Smooth muscle cell (in vitro differentiated cells): Measurements from ENCODE around the gene LNX1. TPM values are rescaled to one million over a fixed set of nuclear protein-coding genes. Genes with fewer than 3 reads are reported as not detected.

Source experiments
- DNase-seq: peaks from one replicate; lab custom pipeline; 2025; ENCODE audit not compliant: unreplicated experiment; lab: John Stamatoyannopoulos, UW
- H2AFZ ChIP-seq: fragments of 200-600 bp; sonication (generic); 2 replicates; pipeline ENCODE4 v1.6.0; 2016; ENCODE audit warnings: antibody characterized with exemption, low read depth, mild to moderate bottlenecking
- H3F3A ChIP-seq: fragments of 200-600 bp; sonication (generic); 2 replicates; pipeline ENCODE4 v1.6.0; 2017; ENCODE audit warnings: antibody characterized with exemption, low read depth
- H3K27ac ChIP-seq: fragments of 200-600 bp; sonication (generic); 2 replicates; pipeline ENCODE4 v1.5.1; 2016; ENCODE audit warnings: low read depth, mild to moderate bottlenecking
- H3K27me3 ChIP-seq: fragments of 200-600 bp; sonication (generic); 2 replicates; pipeline ENCODE4 v1.6.1; 2016; ENCODE audit warnings: low read depth, mild to moderate bottlenecking
- H3K36me3 ChIP-seq: fragments of 200-600 bp; sonication (generic); 2 replicates; pipeline ENCODE4 v1.5.1; 2016; ENCODE audit warnings: low read depth
- H3K4me1 ChIP-seq: fragments of 200-600 bp; sonication (generic); 2 replicates; pipeline ENCODE4 v1.5.1; 2016; ENCODE audit warnings: low read depth
- H3K4me2 ChIP-seq: fragments of 200-600 bp; sonication (generic); 2 replicates; pipeline ENCODE4 v1.6.0; 2016; ENCODE audit warnings: mild to moderate bottlenecking
- H3K4me3 ChIP-seq: fragments of 200-600 bp; sonication (generic); 2 replicates; pipeline ENCODE4 v1.5.1; 2016; ENCODE audit warnings: mild to moderate bottlenecking
- H3K79me2 ChIP-seq: fragments of 200-600 bp; sonication (generic); 2 replicates; pipeline ENCODE4 v1.6.0; 2016; ENCODE audit warnings: low read depth, mild to moderate bottlenecking
- H3K9ac ChIP-seq: fragments of 200-600 bp; sonication (generic); 2 replicates; pipeline ENCODE4 v1.6.0; 2016; ENCODE audit warnings: low read depth
- H3K9me3 ChIP-seq: fragments of 200-600 bp; sonication (generic); replicated peaks from 2 replicates; pipeline ENCODE4 v1.5.1; 2016; ENCODE audit warnings: low read depth
- H4K20me1 ChIP-seq: fragments of 200-600 bp; sonication (generic); 2 replicates; pipeline ENCODE4 v1.6.0; 2016; ENCODE audit warnings: low read depth
- CTCF ChIP-seq: fragments of 200-600 bp; sonication (generic); IDR thresholded peaks from 2 replicates; pipeline ENCODE4 v1.5.1; 2017; ENCODE audit warnings: borderline replicate concordance, mild to moderate bottlenecking, antibody characterized with exemption; ENCODE audit not compliant: insufficient read depth, poor library complexity, severe bottlenecking
- WGBS: methylation state at CpG from one replicate; pipeline ENCODE4 v1.1.7; 2016; ENCODE audit warnings: low lambda C conversion rate; 5-methylcytosine and 5-hydroxymethylcytosine counted together
- polyA plus RNA-seq: library from polyadenylated mRNA; unstranded; fragments of >200 nt; fragmentation: Nextera tagmentation; extraction: Ambion mirVana; gene quantifications from 2 replicates; pipeline ENCODE4 v1.2.1, GENCODE V29; 2016
- total RNA-seq: library from RNA; depleted of rRNA; stranded (reverse); fragments of >200 nt; gene quantifications from 2 replicates; pipeline ENCODE4 v1.2.3, GENCODE V29; 2014

The LNX1 gene
- total and polyA plus RNA-seq, 2 experiments from 2014 or later: 2.3 to 4.3 TPM

GRCh38 chr4:53637348-53637747, 46.1 kb upstream of the LNX1 start:
- WGBS: 62% methylated on average over 1 of the region's 1 CpG
- Histone ChIP-seq H2AFZ (no peak overlapping the region), H3K79me2 (no peaks in the 10 kb centered on the region), H3K9ac (no peak overlapping the region), H3K4me1 (no peaks in the 10 kb centered on the region), H3K27me3 (no peaks in the 10 kb centered on the region), H3K27ac (no peak overlapping the region), H3K4me2 (no peak overlapping the region), H3K9me3 (no peaks in the 10 kb centered on the region), H3K36me3 (no peaks in the 10 kb centered on the region), H3K4me3 (no peak overlapping the region), H4K20me1 (no peaks in the 10 kb centered on the region), H3F3A (no peaks in the 10 kb centered on the region)
- no peak for DNase-seq
- no peak for TF ChIP-seq CTCF

GRCh38 chr4:53635697-53636483, 44.6 kb upstream of the LNX1 start:
- no peaks in the 10 kb centered on the region for H3K36me3 ChIP-seq
- TF ChIP-seq CTCF: no peak
- H3K4me3 ChIP-seq: no peak overlapping the region
- WGBS: 79% methylated on average over 5 of the region's 5 CpGs
- H3K9ac ChIP-seq: no peak overlapping the region
- no peaks in the 10 kb centered on the region for H3F3A ChIP-seq
- H3K27ac ChIP-seq: no peak overlapping the region
- H3K9me3 ChIP-seq: no peaks in the 10 kb centered on the region
- no peak overlapping the region for H2AFZ ChIP-seq
- H4K20me1 ChIP-seq: no peaks in the 10 kb centered on the region
- H3K79me2 ChIP-seq: no peaks in the 10 kb centered on the region
- no peaks in the 10 kb centered on the region for H3K4me1 ChIP-seq
- no peaks in the 10 kb centered on the region for H3K27me3 ChIP-seq
- no peak overlapping the region for H3K4me2 ChIP-seq
- no peak for DNase-seq

GRCh38 chr4:53633608-53634007, 42.3 kb upstream of the LNX1 start:
- no peak overlapping the region for H2AFZ ChIP-seq
- WGBS: 32% methylated on average over 4 of the region's 4 CpGs
- no peak overlapping the region for H3K27ac ChIP-seq
- H3K4me1 ChIP-seq: no peaks in the 10 kb centered on the region
- no peak overlapping the region for H3K4me2 ChIP-seq
- no peak overlapping the region for H3K4me3 ChIP-seq
- no peak for TF ChIP-seq CTCF
- H3F3A ChIP-seq: no peaks in the 10 kb centered on the region
- no peaks in the 10 kb centered on the region for H3K27me3 ChIP-seq
- no peaks in the 10 kb centered on the region for H3K79me2 ChIP-seq
- DNase-seq: no peak
- H3K9me3 ChIP-seq: no peaks in the 10 kb centered on the region
- no peaks in the 10 kb centered on the region for H3K36me3 ChIP-seq
- no peaks in the 10 kb centered on the region for H4K20me1 ChIP-seq
- no peak overlapping the region for H3K9ac ChIP-seq

- Histone ChIP-seq H3K9me3 (no peaks in the 10 kb centered on the region), H3K4me2 (no peak overlapping the region), H4K20me1 (no peaks in the 10 kb centered on the region), H3K36me3 (no peaks in the 10 kb centered on the region), H3K27me3 (no peaks in the 10 kb centered on the region), H2AFZ (no peak overlapping the region), H3K4me1 (no peaks in the 10 kb centered on the region), H3K9ac (no peak overlapping the region), H3K27ac (no peak overlapping the region), H3F3A (no peaks in the 10 kb centered on the region), H3K4me3 (no peak overlapping the region), H3K79me2 (no peaks in the 10 kb centered on the region)
- no peak for TF ChIP-seq CTCF
- DNase-seq: no peak
- whole genome bisulfite sequencing: 32% methylated on average over 1 of the region's 1 CpG
Observed at GRCh38 chr4:53629296-53629695, 38.0 kb upstream of the LNX1 start.
